HG03025 (cell line): Measurements from ENCODE around the gene ACOT13.
"Not testable (repeated sequence)": the region's sequence is repeated elsewhere in the genome, so short reads cannot be mapped to it uniquely, and the experiment has no call there.

ENCODE experiments used
- ATAC-seq: cut with Tn5 transposase; IDR thresholded peaks from one replicate; pipeline ENCODE4 v1.9.1; 2021; ENCODE audit warnings: mild to moderate bottlenecking, moderate library complexity; ENCODE audit not compliant: unreplicated experiment, low FRiP score

Gene ACOT13

DNA sequence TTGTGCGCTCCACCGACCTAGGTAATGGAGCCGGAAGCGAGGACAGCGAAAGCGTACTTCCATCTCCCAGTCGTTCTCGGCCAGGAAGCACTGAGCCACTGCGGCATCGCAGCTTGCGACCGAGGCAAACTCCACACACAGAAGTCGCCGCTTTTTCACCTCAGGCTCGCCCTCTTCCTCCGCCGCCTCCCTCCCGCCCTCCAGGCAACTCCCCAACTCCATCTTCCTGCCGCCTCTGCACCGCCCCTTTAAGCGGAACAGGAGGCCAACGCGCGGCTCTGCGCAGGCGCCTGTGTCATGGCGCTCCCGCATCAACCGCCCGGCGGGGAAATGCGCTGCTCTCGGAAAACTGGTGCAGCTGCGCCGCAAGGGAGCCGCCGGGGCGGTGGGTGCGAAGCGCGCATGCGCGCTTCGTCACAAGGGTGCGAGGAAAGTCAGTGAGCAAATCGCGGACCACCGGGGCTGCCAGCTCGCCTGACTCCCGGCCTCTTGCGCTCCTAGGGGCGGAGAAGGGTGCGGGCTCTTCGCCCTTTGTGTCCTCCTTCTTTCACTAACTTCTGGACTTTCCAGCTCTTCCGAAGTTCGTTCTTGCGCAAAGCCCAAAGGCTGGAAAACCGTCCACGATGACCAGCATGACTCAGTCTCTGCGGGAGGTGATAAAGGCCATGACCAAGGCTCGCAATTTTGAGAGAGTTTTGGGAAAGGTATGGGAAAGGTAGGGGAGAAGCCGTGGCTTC is at the start of gene ACOT13, which contains the start of gene TDP2:
ACOT13 (plus strand) TSS at position 437 of the 737 bp plus-strand sequence; CDS start at position 624, 187 bp downstream.
TDP2 (minus strand) TSS at position 259 of the 737 bp plus-strand sequence; CDS start at position 222, 37 bp downstream.
- peak; percentile 92 for ATAC-seq

DNA sequence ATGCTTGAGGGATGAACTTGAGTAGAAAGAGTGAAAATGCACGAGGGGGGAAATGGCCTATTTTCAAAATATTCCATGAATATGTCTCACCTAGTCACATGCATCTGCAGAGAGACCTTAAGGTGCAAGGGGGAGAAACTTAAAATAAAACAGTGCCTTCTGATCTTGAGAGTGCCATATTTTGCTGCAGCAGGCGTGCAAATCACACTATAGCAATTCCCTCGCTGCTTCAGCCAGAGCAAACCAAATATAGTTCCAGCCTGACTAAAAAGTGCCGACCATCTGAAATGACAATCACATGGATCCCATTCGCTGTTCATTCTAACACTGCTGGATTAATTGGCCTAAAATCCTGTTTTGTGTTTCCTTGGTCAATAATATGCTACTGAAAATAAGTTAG is 47.2 kb upstream of the ACOT13 start:
- no peak for ATAC-seq

DNA sequence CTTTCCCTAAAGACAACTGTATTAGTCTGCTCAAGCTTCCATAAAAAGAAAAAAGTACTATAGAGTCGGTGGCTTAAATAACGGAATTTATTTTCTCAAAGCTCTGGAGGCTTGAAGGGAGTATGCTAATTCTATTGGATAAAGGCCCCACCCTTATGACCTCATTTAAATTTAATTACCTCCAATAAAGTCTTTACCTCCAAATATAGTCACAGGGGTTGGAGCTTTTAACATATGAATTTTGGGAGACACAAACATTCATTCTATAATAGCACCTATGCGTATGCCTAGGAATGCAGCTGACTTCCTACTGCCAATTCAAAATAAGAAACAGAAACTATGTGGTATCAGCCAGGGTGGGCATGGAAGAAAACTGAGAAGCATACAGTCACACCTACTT is 46.2 kb upstream of the ACOT13 start:
- no peak for ATAC-seq

DNA sequence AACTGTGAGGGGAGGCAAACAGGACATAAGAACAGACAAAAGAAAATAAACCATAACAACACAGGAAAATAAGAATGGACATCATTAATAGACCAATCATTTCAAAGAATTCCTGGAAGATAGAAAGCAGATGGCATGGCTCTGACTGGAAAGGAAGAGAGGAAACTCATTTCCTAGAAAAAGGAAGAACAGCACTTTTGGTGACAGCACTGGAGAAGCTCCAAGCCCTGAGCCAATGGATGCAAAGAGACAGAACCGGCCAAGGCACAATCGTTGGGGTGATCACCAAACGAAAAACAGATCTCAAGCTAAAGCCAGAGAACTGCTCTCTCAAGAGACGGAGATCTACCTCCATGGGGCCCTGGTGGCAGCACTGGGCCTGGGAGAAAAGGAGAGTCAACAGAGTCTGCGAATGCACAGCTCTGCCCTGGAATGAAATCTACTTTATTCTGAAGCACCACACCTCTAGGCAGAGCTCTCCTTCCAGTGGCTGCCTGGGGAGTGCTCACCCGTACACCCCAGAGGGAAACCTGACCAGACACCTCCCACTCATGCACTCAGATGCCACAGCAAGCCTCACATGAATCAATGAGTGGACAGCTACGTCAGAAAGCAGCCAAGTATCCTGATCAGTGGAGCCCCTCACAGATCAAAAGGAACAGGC is 45.1 kb upstream of the ACOT13 start:
- no peak for ATAC-seq

DNA sequence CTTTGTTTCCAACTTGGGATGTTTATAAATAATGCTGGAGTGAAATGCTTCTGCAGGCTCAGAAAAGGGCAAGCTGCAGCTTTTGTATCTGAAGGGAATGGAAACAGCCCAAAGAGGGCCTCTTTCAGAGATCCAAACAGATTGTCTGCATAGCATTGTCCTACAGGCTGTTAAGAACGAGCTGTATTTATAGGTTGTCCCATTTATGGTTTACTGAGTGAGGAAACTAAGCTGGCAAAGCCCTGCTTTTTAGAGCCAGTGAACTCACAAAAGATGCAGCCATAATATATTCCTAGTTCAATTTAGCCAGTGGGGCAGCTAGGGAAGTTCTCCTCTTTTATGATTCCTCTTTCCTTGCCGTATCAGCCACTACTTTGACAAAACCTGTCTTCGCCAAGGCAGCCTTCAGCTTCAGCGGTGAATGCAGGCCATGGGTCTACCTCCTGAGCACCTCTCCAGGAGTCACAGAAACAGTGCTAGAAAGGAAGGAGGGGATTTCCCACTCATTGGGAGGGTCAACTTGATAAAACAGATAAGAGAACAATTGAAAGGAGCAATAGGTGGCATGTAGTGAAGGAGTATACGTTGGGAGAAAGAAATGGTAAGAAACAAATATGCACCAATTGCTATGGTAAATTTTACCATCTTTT is 35.9 kb upstream of the ACOT13 start:
- ATAC-seq = no peak

DNA sequence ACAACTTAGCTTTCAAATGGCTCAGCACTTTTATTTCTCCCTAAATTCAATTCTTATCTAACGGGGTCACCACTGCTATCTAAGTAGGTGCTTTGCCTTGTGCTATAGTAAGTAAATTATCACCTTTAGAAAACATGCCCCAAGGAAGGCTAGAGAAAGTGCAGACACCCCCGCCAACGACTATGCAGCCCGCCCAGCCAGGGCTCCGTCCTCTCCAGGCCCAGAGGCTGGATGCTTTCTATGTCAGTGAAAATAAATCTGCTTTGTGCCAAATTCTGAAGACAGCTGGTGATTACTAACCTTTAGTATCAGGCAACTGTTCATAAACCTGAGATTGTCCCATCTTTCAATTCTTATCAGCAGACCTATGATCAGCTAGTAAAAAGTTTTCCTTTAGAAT is 35.2 kb upstream of the ACOT13 start:
- ATAC-seq = no peak

DNA sequence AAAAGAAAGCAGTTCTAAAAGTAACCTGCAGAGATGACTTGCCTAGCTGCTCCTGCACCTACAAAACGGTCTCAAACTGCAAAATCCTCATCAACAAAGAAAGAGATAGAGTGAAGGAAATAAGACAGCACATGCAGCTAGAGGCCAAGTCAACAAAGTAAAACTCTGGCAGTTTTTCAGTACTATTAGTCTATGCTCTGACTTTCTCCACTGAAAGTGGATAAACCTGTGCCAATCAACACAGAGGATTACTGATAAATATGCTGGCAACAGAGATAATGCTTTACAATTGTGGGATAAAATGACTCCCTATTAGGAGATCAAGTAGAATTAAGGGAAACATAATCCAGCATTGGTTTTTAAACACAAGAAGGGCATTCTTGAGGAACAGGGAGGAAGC is 34.3 kb upstream of the ACOT13 start:
- no peak for ATAC-seq

DNA sequence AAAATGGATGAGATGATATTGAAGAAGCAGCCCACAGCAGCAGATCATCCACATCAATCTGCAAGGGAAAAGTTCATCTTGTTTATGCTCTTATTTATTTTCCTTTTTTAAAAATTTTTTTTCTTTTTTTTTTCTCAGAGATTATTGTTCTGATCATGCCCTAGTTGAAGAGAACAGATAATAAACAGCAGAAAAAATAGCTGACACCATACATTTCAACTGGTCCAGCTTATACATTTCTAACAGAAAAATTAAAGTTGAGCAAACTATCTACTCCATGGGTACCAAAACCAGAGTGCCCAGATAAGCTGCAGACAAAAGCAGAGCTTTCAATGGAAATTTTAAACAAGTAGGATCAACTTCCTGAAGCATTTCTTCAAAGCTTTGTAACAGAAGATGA is 30.2 kb upstream of the ACOT13 start:
- no peak for ATAC-seq

DNA sequence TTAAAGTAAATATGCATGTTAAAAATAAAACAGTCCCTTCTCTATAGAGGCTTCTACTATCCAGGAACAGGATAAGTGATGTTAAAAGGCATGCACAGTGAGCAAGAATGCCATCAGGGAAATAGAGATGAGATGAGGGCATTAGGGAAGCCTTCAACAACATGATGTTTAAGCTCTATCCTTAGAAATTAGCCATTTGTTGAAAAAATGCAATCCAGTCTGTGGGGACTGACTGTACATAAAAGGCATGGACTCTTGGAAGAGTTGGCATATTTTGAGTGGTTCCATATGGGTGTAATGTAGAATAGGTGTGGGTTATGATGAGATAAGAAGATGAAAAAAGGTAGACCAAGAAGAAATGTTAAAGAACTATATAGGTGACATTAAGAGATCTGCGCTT is 26.7 kb upstream of the ACOT13 start:
- ATAC-seq = no peak

DNA sequence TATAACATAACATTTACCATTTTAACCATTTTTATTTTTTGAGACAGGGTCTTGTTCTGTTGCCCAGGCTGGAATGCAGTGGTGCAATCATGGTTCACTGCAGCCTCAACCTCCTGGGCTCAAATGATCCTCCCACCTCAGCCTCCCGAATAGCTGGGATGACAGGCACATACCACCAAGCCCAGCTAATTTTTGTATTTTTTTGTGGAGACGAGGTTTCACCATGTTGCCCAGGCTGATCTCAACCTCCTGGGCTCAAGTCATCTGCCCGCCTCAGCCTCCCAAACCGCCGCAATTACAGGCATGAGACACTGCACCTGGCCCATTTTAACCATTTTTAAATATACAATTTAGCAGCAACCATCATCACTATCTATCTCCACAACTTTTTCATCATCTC is 26.2 kb upstream of the ACOT13 start:
- not testable (repeated sequence) for ATAC-seq

DNA sequence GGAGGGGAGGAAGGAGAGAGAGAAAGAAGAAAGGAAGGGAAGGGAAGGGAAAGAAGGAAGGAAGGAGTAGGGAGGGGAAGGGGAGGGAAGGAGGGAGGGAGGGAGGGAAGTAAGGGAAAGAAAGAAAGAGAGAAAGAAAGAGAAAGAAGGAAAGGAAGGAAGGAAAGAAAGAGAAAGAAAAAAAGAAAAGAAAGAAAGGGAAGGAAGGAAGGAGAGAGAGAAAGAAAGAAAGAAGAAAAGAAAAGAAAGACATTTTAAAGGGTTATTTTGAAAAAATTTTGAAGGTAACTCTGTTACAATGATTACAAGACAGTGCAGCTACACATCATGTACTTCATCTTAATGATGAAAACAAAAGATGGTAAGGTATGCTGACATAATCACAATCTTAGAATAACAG is 24.8 kb upstream of the ACOT13 start:
- no peak for ATAC-seq

DNA sequence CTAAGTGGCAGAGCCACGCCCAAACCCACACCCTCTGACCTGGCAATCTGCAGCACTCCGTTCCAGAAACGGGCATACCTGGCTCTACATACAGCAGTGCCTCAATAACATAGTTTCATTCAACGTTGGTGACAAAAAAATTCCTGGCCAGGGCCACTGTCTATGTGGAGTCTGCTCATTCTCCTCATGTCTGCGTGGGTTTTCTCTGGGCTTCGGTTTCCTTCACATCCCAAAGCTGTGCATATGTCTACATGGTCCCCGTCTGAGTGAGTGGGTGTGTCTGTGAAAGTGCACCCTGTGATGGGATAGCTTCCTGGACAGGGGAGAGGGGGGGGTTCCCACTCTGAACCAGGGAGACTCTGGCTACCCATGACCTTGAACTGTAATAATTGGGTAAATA is 23.0 kb upstream of the ACOT13 start:
- ATAC-seq = no peak

DNA sequence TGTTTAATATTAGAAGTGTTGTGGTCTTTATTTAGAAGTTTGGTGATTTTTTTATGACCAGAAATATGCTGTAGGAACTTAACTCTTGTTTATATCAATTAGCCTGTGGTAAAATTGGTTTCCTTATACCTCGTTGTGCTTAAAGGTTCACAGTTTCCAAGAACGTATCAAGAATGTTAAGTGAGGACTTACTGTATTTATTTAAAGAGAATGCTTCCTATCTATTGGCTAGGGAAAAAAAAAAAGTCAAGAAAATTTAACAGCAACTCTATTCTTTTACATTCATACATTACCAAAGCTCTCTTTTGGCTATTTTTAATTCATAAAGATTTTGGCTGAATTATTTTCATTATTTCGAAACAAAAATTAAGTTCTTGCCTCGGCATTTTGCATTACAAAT is 22.5 kb upstream of the ACOT13 start:
- no peak for ATAC-seq

DNA sequence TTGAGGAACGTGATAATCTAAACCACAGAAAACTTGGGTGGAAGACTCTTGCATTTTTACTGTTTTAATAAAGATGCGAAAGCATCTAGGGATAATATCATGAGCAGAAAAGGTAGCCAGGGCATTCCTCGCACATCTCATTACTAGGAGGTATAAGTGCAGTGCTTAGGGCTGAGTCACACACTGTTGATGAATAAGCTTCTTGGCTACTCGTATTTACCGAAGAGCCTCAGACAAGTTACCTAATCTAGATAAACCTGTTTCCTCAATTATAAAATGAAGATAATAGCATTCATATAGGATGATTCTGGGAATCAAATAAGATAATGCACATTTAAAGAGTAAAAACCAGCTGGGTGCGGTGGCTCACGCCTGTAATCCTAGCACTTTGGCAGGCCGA is 20.1 kb upstream of the ACOT13 start:
- no peak for ATAC-seq

DNA sequence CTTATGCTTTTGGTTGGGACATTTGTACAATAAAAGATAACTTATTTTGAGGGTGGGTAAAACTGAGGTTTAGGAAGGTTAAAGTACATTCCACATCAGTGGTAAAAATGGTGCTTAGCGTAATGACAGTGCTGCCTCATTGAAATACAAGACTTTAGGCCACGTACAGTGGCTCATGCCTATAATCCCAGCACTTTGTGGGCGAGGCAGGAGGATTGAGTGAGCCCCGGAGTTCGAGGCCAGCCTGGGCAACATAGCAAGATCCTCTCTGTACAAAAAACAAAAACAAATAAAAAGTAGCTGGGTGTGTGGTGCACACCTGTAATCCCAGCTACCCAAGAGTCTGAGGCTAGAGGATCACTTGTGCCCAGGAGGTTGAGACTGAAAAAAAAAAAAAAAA is 18.6 kb upstream of the ACOT13 start:
- no peak for ATAC-seq

DNA sequence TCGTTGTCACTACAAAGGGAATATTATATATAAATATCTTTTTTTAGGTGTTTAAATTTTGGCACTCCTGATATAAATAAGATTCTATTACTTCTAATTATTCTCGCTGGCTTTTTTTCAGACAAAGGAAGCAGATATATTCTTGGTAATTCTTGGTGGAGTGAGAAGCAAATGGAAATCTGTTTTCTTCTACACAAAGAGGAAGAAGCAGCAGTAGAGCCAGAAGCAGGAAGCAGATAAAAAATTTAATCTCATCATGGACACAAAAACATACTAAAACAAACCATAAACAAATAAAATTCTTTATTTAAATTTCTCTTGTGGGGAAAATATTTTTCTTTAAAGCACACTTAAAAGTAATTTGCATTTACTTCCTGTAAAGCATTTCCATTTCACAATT is 17.2 kb upstream of the ACOT13 start:
- ATAC-seq = no peak

DNA sequence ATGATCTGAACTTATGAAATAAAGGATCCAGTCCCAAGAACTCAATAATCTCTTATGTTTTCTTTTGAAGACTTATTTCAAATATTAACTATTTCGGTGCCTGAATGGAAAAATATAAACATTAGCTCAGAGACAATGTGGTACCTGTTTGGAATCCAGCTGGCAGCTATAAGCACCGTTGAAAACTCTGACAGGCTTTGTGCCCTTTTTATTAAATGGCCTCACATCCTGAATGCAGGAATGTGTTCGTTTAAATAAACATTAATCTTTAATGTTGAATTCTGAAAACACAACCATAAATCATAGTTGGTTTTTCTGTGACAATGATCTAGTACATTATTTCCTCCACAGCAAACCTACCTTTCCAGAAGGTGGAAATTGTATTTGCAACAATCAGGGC is 16.5 kb upstream of the ACOT13 start:
- ATAC-seq = no peak

DNA sequence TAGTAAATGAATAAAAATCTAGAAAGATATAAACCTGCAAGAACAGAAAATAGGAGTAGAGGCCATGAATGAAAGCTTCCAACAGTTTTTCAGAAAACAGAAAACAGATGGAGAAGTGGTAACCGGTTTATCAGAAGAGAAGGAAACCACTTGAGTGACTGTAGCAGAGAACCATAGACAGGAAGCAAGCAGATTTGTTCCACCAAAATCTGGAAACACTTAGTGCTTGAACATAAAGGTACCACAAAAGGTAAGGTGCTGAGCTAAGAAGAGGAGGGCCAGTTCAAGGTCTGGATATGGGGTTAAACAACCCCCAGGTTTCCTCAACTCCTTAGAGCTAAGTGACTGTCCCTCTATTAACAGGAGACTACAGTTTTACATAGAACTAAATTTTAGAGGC is 11.7 kb upstream of the ACOT13 start:
- no peak for ATAC-seq

DNA sequence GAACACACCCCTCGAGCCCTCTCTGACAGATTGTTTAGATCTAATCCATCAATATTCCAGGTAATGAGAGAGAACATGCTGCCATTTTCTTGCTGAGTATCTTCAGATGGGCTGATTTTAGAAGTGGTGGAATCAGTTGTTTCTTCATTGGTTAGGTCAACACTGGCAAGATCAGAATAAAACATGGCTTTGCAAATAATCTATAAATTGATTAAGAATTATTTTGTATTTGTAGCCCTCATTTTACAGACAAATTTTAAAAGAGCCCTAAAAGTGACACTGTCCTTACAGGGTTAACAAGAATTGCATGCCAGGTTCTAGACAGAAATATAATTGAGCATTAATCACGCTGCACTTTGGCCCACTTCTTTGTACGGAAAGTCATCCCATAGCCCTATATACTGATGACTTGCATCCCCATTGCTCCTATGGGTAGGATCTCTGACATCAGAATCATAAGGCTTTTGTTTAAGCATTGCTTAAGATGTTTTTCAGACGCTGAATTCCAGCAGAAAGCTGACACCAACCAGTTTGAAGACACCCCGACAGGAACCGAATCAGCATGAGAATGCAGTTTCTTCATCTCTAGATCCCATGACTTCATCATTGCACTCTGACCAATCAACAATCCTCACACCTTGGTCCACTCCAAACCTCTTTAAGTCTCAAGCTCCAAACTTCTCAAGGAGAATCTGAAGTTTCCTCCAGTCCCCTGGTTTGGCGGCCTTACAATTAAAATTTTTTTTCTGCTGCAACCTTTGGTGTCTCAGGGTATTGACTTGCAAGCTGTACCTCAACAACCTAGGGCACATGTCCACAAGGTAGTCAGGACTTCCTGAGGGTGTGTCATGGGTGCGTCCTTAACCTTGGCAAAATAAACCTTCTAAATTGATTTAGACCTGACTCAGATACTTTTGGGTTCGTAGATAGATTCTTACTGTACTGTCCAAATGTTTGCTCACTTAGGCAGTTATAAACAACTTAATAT is 8.0 kb upstream of the ACOT13 start:
- ATAC-seq = no peak

DNA sequence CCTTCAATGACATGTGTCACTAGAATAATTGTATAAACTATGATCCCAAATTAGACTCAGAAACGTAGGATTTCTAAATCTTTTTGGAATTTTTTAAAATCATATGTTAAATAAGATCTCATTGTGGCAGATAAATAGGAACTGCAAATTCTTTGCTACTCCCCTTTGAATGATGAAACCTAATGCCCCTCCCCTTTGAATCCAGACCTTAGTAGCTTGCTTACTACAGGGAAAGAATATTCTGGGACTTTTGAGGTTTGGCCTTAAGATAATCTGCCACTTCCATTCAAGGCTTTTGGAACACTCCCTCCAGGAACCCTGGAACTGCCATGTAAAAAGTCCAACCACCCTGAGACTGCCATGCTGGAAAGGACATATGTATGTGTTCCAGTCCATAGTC is 7.3 kb upstream of the ACOT13 start:
- no peak for ATAC-seq

DNA sequence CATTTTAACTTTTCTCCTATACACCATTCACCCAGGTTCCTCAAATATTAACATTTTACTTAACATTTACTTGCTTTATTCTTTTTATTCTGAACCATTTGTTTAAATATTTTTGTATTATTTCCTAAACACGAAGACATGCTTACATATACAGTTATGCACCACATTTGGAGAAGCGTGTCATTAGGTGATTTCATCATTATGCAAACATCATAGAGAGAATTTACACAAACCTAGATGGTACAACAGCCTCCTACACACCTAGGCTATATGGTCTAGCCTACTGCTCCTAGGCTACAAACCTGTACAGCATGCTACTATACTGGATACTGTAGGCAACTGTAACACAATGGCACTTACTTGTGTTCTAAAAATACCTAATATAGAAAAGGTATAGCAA is 6.8 kb upstream of the ACOT13 start:
- no peak for ATAC-seq
